Body of pancreas (tissue), 4 donors: Measurements from ENCODE around the gene SOD3. TPM values are rescaled to one million over a fixed set of nuclear protein-coding genes. Genes with fewer than 3 reads are reported as not detected.

Experiments
- ATAC-seq: fragments of 150-250 bp; one replicate; pipeline ENCODE4 v1.9.1; 2016
- DNase-seq, 4 donors: peaks; one replicate each; pipeline ENCODE4 v3.0.0-alpha.2; 2019
- H3K27ac ChIP-seq, 4 donors: fragments of 200-600 bp; sonication (generic); 1 replicate in 3 of 4; 2 replicates in 1 of 4; pipeline versions ENCODE4 v1.5.1 to v1.6.1; 2016 to 2019; ENCODE audit warnings: mild to moderate bottlenecking in 1 of 4, mixed read lengths in 1 of 4, moderate library complexity in 1 of 4
- H3K27me3 ChIP-seq, 2 donors: fragments of 200-600 bp; sonication (generic); one replicate each; pipeline ENCODE4 v1.6.0; 2016; ENCODE audit warnings: mild to moderate bottlenecking in 1 of 2
- H3K36me3 ChIP-seq, 2 donors: fragments of 200-600 bp; sonication (generic); replicated peaks in 1 of 2; 2 replicates each; pipeline ENCODE4 v1.5.1; 2016; ENCODE audit warnings: low read depth in 2 of 2; ENCODE audit not compliant: insufficient read depth in 1 of 2
- H3K4me1 ChIP-seq: fragments of 200-600 bp; sonication (generic); one replicate; pipeline ENCODE4 v1.6.0; 2016
- H3K4me3 ChIP-seq, 2 donors: fragments of 200-600 bp; sonication (generic); 1 replicate in 1 of 2; 2 replicates in 1 of 2; pipeline ENCODE4 v1.5.1; 2016 to 2019
- H3K9me3 ChIP-seq, 3 donors: fragments of 200-600 bp; sonication (generic); 1 replicate in 2 of 3; 2 replicates in 1 of 3; pipeline ENCODE4 v1.5.1; 2016
- POLR2A ChIP-seq, 3 donors: fragments of 450-650 bp; IDR thresholded peaks; one replicate each; pipeline ENCODE4 v1.6.1; 2016; ENCODE audit warnings: antibody characterized with exemption in 3 of 3, mild to moderate bottlenecking in 2 of 3
- WGBS, 2 donors: methylation state at CpG; one replicate each; pipeline ENCODE4 v1.1.5; 2017; 5-methylcytosine and 5-hydroxymethylcytosine counted together
- intact Hi-C: fragments of 100-400 bp; cut with DNase I; formaldehyde crosslinking; loops from one replicate; pipeline ENCODE4 v1.15.1; 2023
- total RNA-seq, 2 donors: library from RNA; depleted of rRNA; stranded (reverse); fragments of >200 nt; gene quantifications; one replicate each; pipeline ENCODE4 v1.1.0, GENCODE V29; 2016
- TF ChIP-seq, protein P1 (sequence below), 7 experiments: fragments of 450-650 bp in 4 of 7; fragments of 200-600 bp in 3 of 7; sonication (generic) in 3 of 7; IDR thresholded peaks; one replicate each; pipeline ENCODE4 v1.5.1; 2016 to 2019; ENCODE audit warnings: antibody characterized with exemption in 7 of 7

Gene SOD3
- total RNA-seq, 2 donors from 2014 or later = 139 to 290 TPM

DNA sequence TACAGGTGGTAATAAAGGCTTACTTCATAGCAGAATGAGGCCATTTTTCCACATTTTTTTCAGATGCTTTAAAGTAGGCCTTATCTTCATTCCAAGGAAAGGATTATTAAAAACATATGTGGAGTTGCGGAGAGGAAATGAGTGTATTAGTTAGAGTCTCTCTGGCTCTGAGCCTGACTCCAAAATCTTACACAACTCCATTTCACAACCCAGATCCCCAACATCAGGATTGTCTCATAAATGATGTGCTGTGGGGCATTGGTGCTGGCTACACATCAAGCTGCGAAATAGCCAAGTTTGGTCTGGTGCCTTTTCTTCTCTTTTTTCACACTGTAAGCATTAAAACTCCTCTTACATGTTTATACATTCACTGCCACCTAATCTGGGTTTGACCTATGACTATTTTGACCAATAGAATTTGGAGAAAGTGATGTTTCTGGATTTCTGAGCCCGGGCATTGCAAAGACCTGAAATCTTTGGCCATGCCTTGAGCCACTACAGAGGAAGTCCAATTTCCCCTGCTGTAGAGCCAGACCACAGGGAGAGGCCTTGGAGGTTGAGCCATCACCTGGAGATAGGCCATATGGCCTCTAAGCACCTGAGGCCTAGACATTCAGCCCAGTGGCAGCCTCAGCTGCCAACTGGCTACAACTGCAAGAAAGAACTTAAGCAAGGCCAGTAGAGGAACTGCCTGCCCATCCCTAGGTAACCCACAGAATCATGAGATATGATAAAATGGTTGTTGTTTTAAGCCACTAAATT, 16.7 kb upstream of the SOD3 start:
- TF ChIP-seq, protein P1, sequence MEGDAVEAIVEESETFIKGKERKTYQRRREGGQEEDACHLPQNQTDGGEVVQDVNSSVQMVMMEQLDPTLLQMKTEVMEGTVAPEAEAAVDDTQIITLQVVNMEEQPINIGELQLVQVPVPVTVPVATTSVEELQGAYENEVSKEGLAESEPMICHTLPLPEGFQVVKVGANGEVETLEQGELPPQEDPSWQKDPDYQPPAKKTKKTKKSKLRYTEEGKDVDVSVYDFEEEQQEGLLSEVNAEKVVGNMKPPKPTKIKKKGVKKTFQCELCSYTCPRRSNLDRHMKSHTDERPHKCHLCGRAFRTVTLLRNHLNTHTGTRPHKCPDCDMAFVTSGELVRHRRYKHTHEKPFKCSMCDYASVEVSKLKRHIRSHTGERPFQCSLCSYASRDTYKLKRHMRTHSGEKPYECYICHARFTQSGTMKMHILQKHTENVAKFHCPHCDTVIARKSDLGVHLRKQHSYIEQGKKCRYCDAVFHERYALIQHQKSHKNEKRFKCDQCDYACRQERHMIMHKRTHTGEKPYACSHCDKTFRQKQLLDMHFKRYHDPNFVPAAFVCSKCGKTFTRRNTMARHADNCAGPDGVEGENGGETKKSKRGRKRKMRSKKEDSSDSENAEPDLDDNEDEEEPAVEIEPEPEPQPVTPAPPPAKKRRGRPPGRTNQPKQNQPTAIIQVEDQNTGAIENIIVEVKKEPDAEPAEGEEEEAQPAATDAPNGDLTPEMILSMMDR (IDR thresholded peaks at IDR 0.05) = no peak
- TF ChIP-seq POLR2A (IDR thresholded peaks at IDR 0.05) = no peak
- H3K36me3 ChIP-seq = no peaks in the 10 kb centered on the region
- H3K27me3 ChIP-seq = no peaks in the 10 kb centered on the region
- ATAC-seq = peak; percentile 52
- H3K9me3 ChIP-seq = no peaks in the 10 kb centered on the region
- WGBS, 2 donors = 48 to 66% methylated on average over 3 of the region's 3 CpGs
- intact Hi-C loops = no loop called here
- no peak overlapping the region for H3K4me3 ChIP-seq
- DNase-seq = no peak
- no peaks in the 10 kb centered on the region for H3K4me1 ChIP-seq
- no peak overlapping the region for H3K27ac ChIP-seq

DNA sequence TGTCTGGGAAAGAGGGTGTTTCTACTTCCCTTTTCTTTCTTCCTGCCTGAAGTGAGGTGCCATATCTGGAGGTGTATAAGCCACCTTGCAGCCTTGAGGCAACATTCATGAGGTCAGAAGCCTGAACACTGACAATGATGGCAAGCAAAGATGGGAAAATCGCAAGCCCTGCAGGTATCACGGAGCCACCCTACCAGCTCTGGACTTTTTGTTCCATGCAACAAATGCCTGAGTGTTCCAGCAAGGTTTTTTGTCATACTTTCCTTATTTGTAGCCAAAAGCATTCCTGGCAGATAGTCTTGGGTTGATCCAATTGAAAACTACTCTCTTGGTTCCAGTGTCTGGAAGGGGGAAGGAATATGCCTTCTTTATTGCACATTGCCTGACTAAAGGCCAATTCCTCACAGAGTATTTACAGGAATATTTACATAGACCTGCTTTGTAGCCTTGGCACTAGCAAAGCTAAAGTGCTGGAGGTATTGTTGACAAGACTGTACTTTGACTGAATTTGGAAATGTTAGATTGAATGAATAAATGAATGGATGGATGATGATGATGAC, 14.4 kb upstream of the SOD3 start:
- TF ChIP-seq, protein P1 (IDR thresholded peaks at IDR 0.05) = no peak
- TF ChIP-seq POLR2A (IDR thresholded peaks at IDR 0.05) = no peak
- no peak overlapping the region for H3K4me3 ChIP-seq
- no peaks in the 10 kb centered on the region for H3K4me1 ChIP-seq
- no peaks in the 10 kb centered on the region for H3K27me3 ChIP-seq
- intact Hi-C loops = no loop called here
- ATAC-seq (no peak), DNase-seq (no peak)
- 83 to 88% methylated on average over 2 of the region's 2 CpGs for WGBS, 2 donors
- H3K36me3 ChIP-seq = no peaks in the 10 kb centered on the region
- no peaks in the 10 kb centered on the region for H3K9me3 ChIP-seq
- H3K27ac ChIP-seq = no peak overlapping the region

DNA sequence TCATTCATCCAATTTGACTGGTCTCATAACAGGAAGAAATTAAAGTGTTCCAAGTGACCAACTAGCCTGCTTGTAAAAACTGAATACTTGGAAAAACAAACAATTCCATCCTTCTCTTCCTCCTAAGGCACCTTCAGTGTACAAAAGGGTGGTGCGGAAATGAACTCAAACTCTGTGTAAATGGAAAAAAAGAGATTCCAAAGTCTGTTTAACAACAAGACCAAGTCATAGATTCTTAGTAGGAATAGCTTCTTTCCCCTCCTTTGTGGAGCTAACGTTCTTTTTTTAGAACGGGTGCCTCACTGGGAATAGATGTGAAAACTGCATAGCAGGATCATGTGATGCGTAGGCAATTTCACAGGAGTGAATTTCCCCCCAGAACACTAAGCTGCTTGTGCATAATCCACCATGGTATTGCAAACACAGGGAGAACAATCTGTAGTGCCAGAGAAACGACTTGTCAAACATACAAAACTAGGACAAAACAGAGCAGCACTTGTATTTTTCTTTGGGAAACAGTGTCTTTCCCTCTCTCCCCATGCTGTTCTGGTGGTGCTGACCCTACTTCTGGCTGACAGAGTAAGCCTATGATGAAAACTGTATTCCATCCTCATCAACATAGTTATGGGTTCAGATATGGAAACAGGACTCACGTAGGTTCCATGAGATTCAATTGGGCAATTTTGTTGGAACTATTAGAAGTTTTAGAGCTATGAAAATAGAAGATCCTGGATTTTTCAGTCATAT, 13.2 kb upstream of the SOD3 start:
- H3K4me1 ChIP-seq = no peaks in the 10 kb centered on the region
- no peak overlapping the region for H3K4me3 ChIP-seq
- no peaks in the 10 kb centered on the region for H3K36me3 ChIP-seq
- 52 to 63% methylated on average over 6 of the region's 6 CpGs for WGBS, 2 donors
- no peak for TF ChIP-seq POLR2A (IDR thresholded peaks at IDR 0.05)
- TF ChIP-seq, protein P1 (IDR thresholded peaks at IDR 0.05) = no peak
- ATAC-seq (no peak), DNase-seq (no peak)
- intact Hi-C loops = no loop called here
- no peak overlapping the region for H3K27ac ChIP-seq
- no peaks in the 10 kb centered on the region for H3K27me3 ChIP-seq
- no peaks in the 10 kb centered on the region for H3K9me3 ChIP-seq

DNA sequence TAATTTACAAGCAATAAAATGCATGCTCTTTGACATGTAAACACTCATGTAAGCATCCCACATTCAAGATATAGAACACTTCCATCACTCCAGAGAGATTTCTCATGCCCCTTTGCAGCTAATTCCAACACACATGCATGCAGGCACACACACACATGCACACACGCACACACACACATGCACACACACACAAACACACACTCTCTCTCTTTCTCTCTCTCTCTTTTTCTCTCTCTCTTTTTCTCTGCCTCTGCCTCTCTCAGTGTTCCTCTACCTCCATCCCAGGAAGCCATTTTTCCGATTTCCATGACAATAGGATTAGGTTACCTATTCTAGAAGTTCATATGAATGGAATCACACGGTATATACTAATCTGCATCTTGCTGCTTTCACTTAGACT, 11.9 kb upstream of the SOD3 start:
- no peak overlapping the region for H3K4me3 ChIP-seq
- intact Hi-C loops = no loop called here
- TF ChIP-seq, protein P1 (IDR thresholded peaks at IDR 0.05) = no peak
- TF ChIP-seq POLR2A (IDR thresholded peaks at IDR 0.05) = no peak
- 72 to 77% methylated on average over 3 of the region's 3 CpGs for WGBS, 2 donors
- DNase-seq = no peak
- H3K27me3 ChIP-seq = no peaks in the 10 kb centered on the region
- H3K36me3 ChIP-seq = no peaks in the 10 kb centered on the region
- no peak for ATAC-seq
- no peaks in the 10 kb centered on the region for H3K9me3 ChIP-seq
- H3K4me1 ChIP-seq = no peaks in the 10 kb centered on the region
- H3K27ac ChIP-seq = no peak overlapping the region
